A204.1 (cell line): ENCODE results near the gene RFNG.

Source experiments
- FAIRE-seq: peaks from 2 replicates; lab custom pipeline; 2012; peaks lifted over from hg19 to GRCh38; lab: Jason Lieb, UNC

RFNG gene

GRCh38 chr17:82051776-82052637 lies at the start of gene RFNG, which contains the start of gene GPS1:
Gene RFNG (minus strand): TSS chr17:82051811. CDS start chr17:82051766, 45 bp downstream.
Gene GPS1 (plus strand): TSS chr17:82051898. CDS start chr17:82051932, 34 bp downstream.
- no peak for FAIRE-seq

GRCh38 chr17:82101301-82101715 lies 49.7 kb upstream of the RFNG start:
- no peak for FAIRE-seq

GRCh38 chr17:82100502-82101298 lies 49.1 kb upstream of the RFNG start:
- FAIRE-seq = no peak

GRCh38 chr17:82098939-82099763 lies 47.5 kb upstream of the RFNG start:
- no peak for FAIRE-seq

GRCh38 chr17:82098169-82098938 lies 46.7 kb upstream of the RFNG start, which contains the start of gene FASN:
Gene FASN (minus strand): TSS chr17:82098236. CDS start chr17:82096445, 1,791 bp downstream.
- FAIRE-seq = no peak

GRCh38 chr17:82097919-82098168 lies 46.2 kb upstream of the RFNG start:
- no peak for FAIRE-seq

- FAIRE-seq = no peak
Measured at GRCh38 chr17:82097184-82097918, 45.7 kb upstream of the RFNG start.

GRCh38 chr17:82096709-82097183 lies 45.1 kb upstream of the RFNG start:
- FAIRE-seq = no peak

GRCh38 chr17:82095777-82096708 lies 44.4 kb upstream of the RFNG start:
- FAIRE-seq = no peak

GRCh38 chr17:82094931-82095776 lies 43.5 kb upstream of the RFNG start:
- FAIRE-seq = no peak

- FAIRE-seq = no peak
Measured at GRCh38 chr17:82092995-82093751, 41.6 kb upstream of the RFNG start.

- no peak for FAIRE-seq
Measured at GRCh38 chr17:82092628-82092994, 41.0 kb upstream of the RFNG start.

GRCh38 chr17:82092094-82092586 lies 40.5 kb upstream of the RFNG start:
- FAIRE-seq = no peak

- no peak for FAIRE-seq
Measured at GRCh38 chr17:82091264-82092066, 39.9 kb upstream of the RFNG start.

GRCh38 chr17:82090549-82091263 lies 39.1 kb upstream of the RFNG start:
- no peak for FAIRE-seq
